Suprapubic skin (tissue), 4 donors: ENCODE results near the gene LPXN. TPM values are rescaled to one million over a fixed set of nuclear protein-coding genes. Genes with fewer than 3 reads are reported as not detected.

Experiments used
- DNase-seq, 2 donors: peaks; one replicate each; pipeline ENCODE4 v3.0.0-alpha.2; 2019; ENCODE audit warnings: low spot score in 2 of 2
- H3K27ac ChIP-seq: fragments of 200-600 bp; sonication (generic); one replicate; pipeline ENCODE4 v1.5.1; 2019
- H3K27me3 ChIP-seq: fragments of 200-600 bp; sonication (generic); one replicate; pipeline ENCODE4 v1.5.1; 2019
- H3K36me3 ChIP-seq: fragments of 200-600 bp; sonication (generic); one replicate; pipeline ENCODE4 v1.5.1; 2019
- H3K4me1 ChIP-seq: fragments of 200-600 bp; sonication (generic); one replicate; pipeline ENCODE4 v1.5.1; 2019
- H3K4me3 ChIP-seq: fragments of 200-600 bp; sonication (generic); one replicate; pipeline ENCODE4 v1.5.1; 2019; ENCODE audit warnings: mild to moderate bottlenecking
- H3K9me3 ChIP-seq: fragments of 200-600 bp; sonication (generic); one replicate; pipeline ENCODE4 v1.5.1; 2019
- CTCF ChIP-seq, 2 donors: fragments of 200-600 bp in 1 of 2; fragments of 450-650 bp in 1 of 2; sonication (generic) in 1 of 2; IDR thresholded peaks; one replicate each; pipeline ENCODE4 v1.5.1; 2016 to 2019; ENCODE audit warnings: antibody characterized with exemption in 2 of 2, mild to moderate bottlenecking in 1 of 2, moderate library complexity in 1 of 2
- EP300 ChIP-seq: sonication (generic); formaldehyde crosslinking; IDR thresholded peaks from one replicate; pipeline ENCODE4 v1.6.1; 2017; ENCODE audit warnings: antibody characterized with exemption
- POLR2A ChIP-seq, 2 donors: fragments of 450-650 bp; IDR thresholded peaks; one replicate each; pipeline ENCODE4 v1.6.1; 2017; ENCODE audit warnings: antibody characterized with exemption in 2 of 2, mild to moderate bottlenecking in 2 of 2, moderate library complexity in 2 of 2
- POLR2AphosphoS5 ChIP-seq, 3 donors: sonication (generic); formaldehyde crosslinking; IDR thresholded peaks; one replicate each; pipeline ENCODE4 v1.6.1; 2017; ENCODE audit warnings: antibody characterized with exemption in 3 of 3
- WGBS: methylation state at CpG from one replicate; pipeline ENCODE4 v1.1.5; 2018; 5-methylcytosine and 5-hydroxymethylcytosine counted together
- total RNA-seq, 4 donors: library from RNA; depleted of rRNA; stranded (reverse); fragments of >200 nt; gene quantifications; one replicate each; pipeline ENCODE4 v1.1.0, GENCODE V29; 2016

Gene LPXN
- total RNA-seq, 4 donors from 2014 or later: 2.9 to 5.5 (median 4.0) TPM

- H3K27me3 ChIP-seq: no peaks in the 10 kb centered on the region
- H3K4me1 ChIP-seq: no peaks in the 10 kb centered on the region
- H3K9me3 ChIP-seq: no peaks in the 10 kb centered on the region
- no peak for DNase-seq
- no peak overlapping the region for H3K27ac ChIP-seq
- WGBS: 79% methylated on average over 6 of the region's 6 CpGs
- no peaks in the 10 kb centered on the region for H3K36me3 ChIP-seq
- TF ChIP-seq CTCF (IDR thresholded peaks at IDR 0.05): no peak
- TF ChIP-seq POLR2A (IDR thresholded peaks at IDR 0.05): no peak
- no peak for TF ChIP-seq EP300
- TF ChIP-seq POLR2AphosphoS5 (IDR thresholded peaks at IDR 0.05): no peak
- H3K4me3 ChIP-seq: no peak overlapping the region
These were observed 71.4 kb downstream of the LPXN start for GRCh38 chr11:58504232-58504631.

GRCh38 chr11:58503361-58503856 is 72.2 kb downstream of the LPXN start:
- Histone ChIP-seq H3K4me3 (no peak overlapping the region), H3K36me3 (no peaks in the 10 kb centered on the region)
- WGBS: 88% methylated on average over 4 of the region's 4 CpGs

GRCh38 chr11:58502004-58502403 is 73.7 kb downstream of the LPXN start:
- H3K36me3 ChIP-seq: no peaks in the 10 kb centered on the region

More at GRCh38 chr11:58503361-58503856, 72.2 kb downstream of the LPXN start:
- H3K9me3 ChIP-seq: no peaks in the 10 kb centered on the region
- no peaks in the 10 kb centered on the region for H3K4me1 ChIP-seq
- H3K27ac ChIP-seq: no peak overlapping the region
- no peaks in the 10 kb centered on the region for H3K27me3 ChIP-seq
- TF ChIP-seq POLR2A (IDR thresholded peaks at IDR 0.05) (no peak), EP300 (no peak), CTCF (IDR thresholded peaks at IDR 0.05) (no peak), POLR2AphosphoS5 (IDR thresholded peaks at IDR 0.05) (no peak)
- DNase-seq: no peak

GRCh38 chr11:58498464-58498863 is 77.2 kb downstream of the LPXN start:
- no peaks in the 10 kb centered on the region for H3K4me1 ChIP-seq
- DNase-seq: no peak

More at GRCh38 chr11:58502004-58502403, 73.7 kb downstream of the LPXN start:
- Histone ChIP-seq H3K27ac (no peak overlapping the region), H3K27me3 (no peaks in the 10 kb centered on the region), H3K9me3 (no peaks in the 10 kb centered on the region), H3K4me1 (no peaks in the 10 kb centered on the region), H3K4me3 (no peak overlapping the region)
- TF ChIP-seq POLR2A (IDR thresholded peaks at IDR 0.05): no peak
- TF ChIP-seq EP300: no peak
- TF ChIP-seq CTCF (IDR thresholded peaks at IDR 0.05): no peak
- TF ChIP-seq POLR2AphosphoS5 (IDR thresholded peaks at IDR 0.05): no peak
- DNase-seq: no peak

GRCh38 chr11:58497951-58498350 is 77.7 kb downstream of the LPXN start:
- H3K4me3 ChIP-seq: no peak overlapping the region
- WGBS: 73% methylated on average over 2 of the region's 2 CpGs
- no peaks in the 10 kb centered on the region for H3K27me3 ChIP-seq
- TF ChIP-seq POLR2A (IDR thresholded peaks at IDR 0.05): no peak
- TF ChIP-seq CTCF (IDR thresholded peaks at IDR 0.05): no peak
- no peak for TF ChIP-seq POLR2AphosphoS5 (IDR thresholded peaks at IDR 0.05)
- TF ChIP-seq EP300: no peak
- H3K9me3 ChIP-seq: no peaks in the 10 kb centered on the region
- no peak for DNase-seq
- H3K27ac ChIP-seq: no peak overlapping the region
- H3K4me1 ChIP-seq: no peaks in the 10 kb centered on the region
- H3K36me3 ChIP-seq: no peaks in the 10 kb centered on the region

More at GRCh38 chr11:58498464-58498863, 77.2 kb downstream of the LPXN start:
- TF ChIP-seq POLR2A (IDR thresholded peaks at IDR 0.05): no peak
- TF ChIP-seq POLR2AphosphoS5 (IDR thresholded peaks at IDR 0.05): no peak
- TF ChIP-seq CTCF (IDR thresholded peaks at IDR 0.05): no peak
- no peaks in the 10 kb centered on the region for H3K27me3 ChIP-seq
- no peaks in the 10 kb centered on the region for H3K36me3 ChIP-seq
- H3K4me3 ChIP-seq: no peak overlapping the region
- no peak overlapping the region for H3K27ac ChIP-seq
- WGBS: 52% methylated on average over 2 of the region's 2 CpGs
- H3K9me3 ChIP-seq: no peaks in the 10 kb centered on the region
